Adrenal gland (tissue), 19 donors: ENCODE data around the gene SURF6. TPM values are rescaled to one million over a fixed set of nuclear protein-coding genes. Genes with fewer than 3 reads are reported as not detected.

ENCODE experiments used
- DNase-seq, 7 donors: peaks; one replicate each; pipeline ENCODE4 v3.0.0-alpha.2; 2019 to 2020
- H3K27ac ChIP-seq, 5 donors: fragments of 200-600 bp; sonication (generic) in 4 of 5; 1 replicate in 3 of 5; 2 replicates in 2 of 5; pipeline versions ENCODE4 v1.5.1 to v1.8.0; 2016 to 2020; ENCODE audit warnings: mild to moderate bottlenecking in 1 of 5
- H3K27me3 ChIP-seq: fragments of 200-600 bp; 2 replicates; pipeline ENCODE4 v1.8.0; 2021
- H3K36me3 ChIP-seq, 2 donors: fragments of 200-600 bp; replicated peaks in 1 of 2; 1 replicate in 1 of 2; 2 replicates in 1 of 2; pipeline versions ENCODE4 v1.5.1 to v1.8.0; 2018 to 2022
- H3K4me1 ChIP-seq, 2 donors: fragments of 200-600 bp; replicated peaks in 1 of 2; 1 replicate in 1 of 2; 2 replicates in 1 of 2; pipeline versions ENCODE4 v1.5.1 to v1.8.0; 2018 to 2021
- H3K4me3 ChIP-seq, 4 donors: fragments of 200-600 bp; sonication (generic) in 3 of 4; one replicate each; pipeline ENCODE4 v1.5.1; 2016 to 2018
- H3K9me3 ChIP-seq, 3 donors: fragments of 200-600 bp; sonication (generic) in 1 of 3; replicated peaks in 1 of 3; 1 replicate in 2 of 3; 2 replicates in 1 of 3; pipeline versions ENCODE4 v1.5.1 to v1.8.0; 2016 to 2021
- CTCF ChIP-seq, 6 experiments: fragments of 450-650 bp in 4 of 6; fragments of 200-600 bp in 2 of 6; sonication (generic) in 1 of 6; IDR thresholded peaks; 1 replicate in 5 of 6; 2 replicates in 1 of 6; pipeline versions ENCODE4 v1.5.1 to v1.8.0; 2016 to 2021; ENCODE audit warnings: antibody characterized with exemption in 6 of 6, mild to moderate bottlenecking in 2 of 6, moderate library complexity in 1 of 6
- POLR2A ChIP-seq, 2 donors: fragments of 450-650 bp; IDR thresholded peaks; one replicate each; pipeline ENCODE4 v1.6.1; 2017; ENCODE audit warnings: antibody characterized with exemption in 2 of 2, mild to moderate bottlenecking in 2 of 2, moderate library complexity in 1 of 2
- WGBS, 4 donors: extraction: QIAGEN DNeasy Blood & Tissue Kit in 2 of 4; methylation state at CpG; one replicate each; pipeline versions ENCODE4 v1.1.5 to v1.1.7; 2013 to 2017; 5-methylcytosine and 5-hydroxymethylcytosine counted together
- intact Hi-C, 2 donors: fragments of 100-400 bp; cut with DNase I; formaldehyde crosslinking; loops; one replicate each; pipeline versions ENCODE4 v1.14.1 to v1.15.0; 2022 to 2023
- long read RNA-seq, 10 donors: library from polyadenylated mRNA in 3 of 10; unstranded in 2 of 10; stranded (forward) in 1 of 10; transcript quantifications; one replicate each; pipeline ENCODE4 v2.0.0 and lab custom pipeline, GENCODE V29; 2021 to 2026
- polyA plus RNA-seq, 3 donors: library from polyadenylated mRNA; stranded (reverse); fragments of 200-250 nt in 2 of 3; fragments of 350-450 nt in 1 of 3; fragmentation: Illumina TruSeq in 1 of 3; extraction: RNeasy Lipid Tissue Mini Kit (QIAGEN cat#74804) in 1 of 3; gene quantifications; one replicate each; pipeline ENCODE4 v1.2.3, GENCODE V29; 2013 to 2014
- total RNA-seq, 9 donors: library from RNA; depleted of rRNA in 4 of 9; stranded (reverse); fragments of >200 nt in 4 of 9; fragments of 120-200 nt in 1 of 9; fragmentation: NEBNext Ultra II Directional in 1 of 9; extraction: Animal tissue kit (Norgen Biotek cat#: 25700) in 1 of 9; gene quantifications; one replicate each; pipeline versions ENCODE4 v1.1.0 to v1.2.4, GENCODE V29; 2013 to 2023
- donor health status: healthy with polysubstance abuse.
- donor health status: Bipolar disorder and iron deficiency.
- donor health status: DM: yes; HTN: yes; CAD: no.
- donor health status: DM: no; HTN: no; CAD: no.
- donor health status: DM: no; HTN: no; CAD: no.
- donor health status: DM: yes; HTN: yes; CAD: no.

SURF6 gene
- total RNA-seq (10 to 100 TPM in 8 of 9 donors, 1 to 10 TPM in 1; 6.2 to 42.2 (median 23.0) TPM), polyA plus RNA-seq (10 to 100 TPM; 18.7 to 36.4 (median 23.4) TPM)
- long read RNA-seq, donor 1, full-length matches to known transcripts: 17 of 17 reads
- long read RNA-seq, donor 1, partial matches to known transcripts: 0 of 17 reads
- long read RNA-seq, donor 1, other reads (novel, unspliced or antisense): 0 of 17 reads
- long read RNA-seq, donor 2, full-length matches to known transcripts: 14 of 14 reads
- long read RNA-seq, donor 2, partial matches to known transcripts: 0 of 14 reads
- long read RNA-seq, donor 2, other reads (novel, unspliced or antisense): 0 of 14 reads
- long read RNA-seq, donor 3, full-length matches to known transcripts: 6 of 6 reads
- long read RNA-seq, donor 3, partial matches to known transcripts: 0 of 6 reads
- long read RNA-seq, donor 3, other reads (novel, unspliced or antisense): 0 of 6 reads
- long read RNA-seq, donor 4, full-length matches to known transcripts: 11 of 13 reads
- long read RNA-seq, donor 4, partial matches to known transcripts: 2 of 13 reads
- long read RNA-seq, donor 4, other reads (novel, unspliced or antisense): 0 of 13 reads
- long read RNA-seq, donor 5, full-length matches to known transcripts: 95 of 107 reads
- long read RNA-seq, donor 5, partial matches to known transcripts: 1 of 107 reads
- long read RNA-seq, donor 5, other reads (novel, unspliced or antisense): 11 of 107 reads
- long read RNA-seq, donor 6, full-length matches to known transcripts: 9 of 11 reads
- long read RNA-seq, donor 6, partial matches to known transcripts: 0 of 11 reads
- long read RNA-seq, donor 6, other reads (novel, unspliced or antisense): 2 of 11 reads
- long read RNA-seq, donor 7, full-length matches to known transcripts: 15 of 15 reads
- long read RNA-seq, donor 7, partial matches to known transcripts: 0 of 15 reads
- long read RNA-seq, donor 7, other reads (novel, unspliced or antisense): 0 of 15 reads
- long read RNA-seq, donor 8, full-length matches to known transcripts: 41 of 41 reads
- long read RNA-seq, donor 8, partial matches to known transcripts: 0 of 41 reads
- long read RNA-seq, donor 8, other reads (novel, unspliced or antisense): 0 of 41 reads
- long read RNA-seq, donor 9, full-length matches to known transcripts: 4 of 4 reads
- long read RNA-seq, donor 9, partial matches to known transcripts: 0 of 4 reads
- long read RNA-seq, donor 9, other reads (novel, unspliced or antisense): 0 of 4 reads
- long read RNA-seq, donor 10, full-length matches to known transcripts: 22 of 22 reads
- long read RNA-seq, donor 10, partial matches to known transcripts: 0 of 22 reads
- long read RNA-seq, donor 10, other reads (novel, unspliced or antisense): 0 of 22 reads

GRCh38 chr9:133335924-133336811 is at the start of gene SURF6:
SURF6 (minus strand) TSS chr9:133336188; CDS start chr9:133336132, 56 bp downstream.
- peaks cover 0 to 39% of the 10 kb centered on the region in 2 donors for H3K36me3 ChIP-seq
- 5 to 24% (median 9%) methylated on average over 20 to 70 of the region's 70 CpGs for WGBS, 4 donors
- no peaks in the 10 kb centered on the region for H3K27me3 ChIP-seq
- TF ChIP-seq POLR2A (IDR thresholded peaks at IDR 0.05) (peak; percentile 34 to 63), CTCF (IDR thresholded peaks at IDR 0.05) (peak in 2 of 6 experiments; percentile 4 to 16)
- H3K27ac ChIP-seq: peak within 1 kb of the TSS in 4 of 5 donors; percentile 47 to 81 (median 69)
- intact Hi-C loops: no loop called here
- peak within 1 kb of the TSS; percentile 43 to 92 (median 60) for H3K4me3 ChIP-seq
- peaks cover 29 to 44% of the 10 kb centered on the region in 2 donors for H3K4me1 ChIP-seq
- DNase-seq: peak; percentile 90 to 94 (median 91)
- no peaks in the 10 kb centered on the region for H3K9me3 ChIP-seq

- Histone ChIP-seq H3K9me3 (no peaks in the 10 kb centered on the region), H3K27ac (no peak overlapping the region), H3K4me1 (no peaks in the 10 kb centered on the region), H3K4me3 (no peak overlapping the region), H3K27me3 (no peaks in the 10 kb centered on the region), H3K36me3 (no peaks in the 10 kb centered on the region)
- TF ChIP-seq CTCF (IDR thresholded peaks at IDR 0.05) (no peak), POLR2A (IDR thresholded peaks at IDR 0.05) (no peak)
- 88 to 91% (median 91%) methylated on average over 6 to 14 of the region's 14 CpGs for WGBS, 4 donors
- intact Hi-C loops: no loop called here
- DNase-seq: no peak
Observed at GRCh38 chr9:133385452-133385851, 49.5 kb upstream of the SURF6 start.

DNA sequence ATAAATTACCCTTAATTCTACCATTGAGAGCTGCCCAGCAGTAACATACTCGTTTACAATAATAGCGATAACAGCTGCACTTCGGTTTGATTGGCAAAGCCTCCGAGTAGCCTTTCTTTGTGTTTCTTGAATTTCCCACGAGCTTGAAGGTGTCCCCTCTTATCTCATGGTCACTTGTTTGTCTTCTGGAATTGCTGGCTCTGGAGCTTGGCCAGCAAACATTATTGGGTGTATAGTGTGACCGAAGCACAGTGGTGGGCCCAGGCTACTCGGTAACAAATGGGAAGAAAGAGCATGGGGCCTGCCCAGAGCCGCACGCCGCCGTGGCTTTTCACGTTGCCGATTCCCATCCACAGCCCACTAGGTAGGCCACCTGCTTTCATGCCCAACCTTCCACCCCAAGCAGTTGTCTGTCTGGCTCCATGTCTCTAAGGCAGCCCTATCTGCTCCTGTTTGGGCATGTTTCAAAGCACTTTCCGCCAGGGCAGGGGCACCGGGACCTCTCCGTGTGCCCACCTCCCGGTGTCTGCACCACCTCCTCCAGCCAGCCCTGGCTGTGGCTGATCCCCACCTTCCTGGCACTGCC is 48.8 kb upstream of the SURF6 start:
- intact Hi-C loops: no loop called here
- Histone ChIP-seq H3K4me1 (peaks cover 0 to under 1% of the 10 kb centered on the region in 2 donors), H3K9me3 (no peaks in the 10 kb centered on the region), H3K36me3 (no peaks in the 10 kb centered on the region), H3K27ac (no peak overlapping the region), H3K27me3 (no peaks in the 10 kb centered on the region), H3K4me3 (no peak overlapping the region)
- DNase-seq: no peak
- TF ChIP-seq CTCF (IDR thresholded peaks at IDR 0.05) (no peak), POLR2A (IDR thresholded peaks at IDR 0.05) (no peak)
- WGBS, 4 donors: 90 to 92% (median 91%) methylated on average over 16 to 17 of the region's 17 CpGs
